ENCODE results near the gene NUDT16L1. TPM values are rescaled to one million over a fixed set of nuclear protein-coding genes. Genes with fewer than 3 reads are reported as not detected.
A peak's percentile ranks its signal among the peaks of the same experiment; 100 is the strongest.
"Not testable (repeated sequence)": the region's sequence is repeated elsewhere in the genome, so short reads cannot be mapped to it uniquely, and the experiment has no call there.

Gene NUDT16L1
- total RNA-seq, 6 experiments from 2014 or later, result 17.8 to 36.3 (median 23.0) TPM

DNA sequence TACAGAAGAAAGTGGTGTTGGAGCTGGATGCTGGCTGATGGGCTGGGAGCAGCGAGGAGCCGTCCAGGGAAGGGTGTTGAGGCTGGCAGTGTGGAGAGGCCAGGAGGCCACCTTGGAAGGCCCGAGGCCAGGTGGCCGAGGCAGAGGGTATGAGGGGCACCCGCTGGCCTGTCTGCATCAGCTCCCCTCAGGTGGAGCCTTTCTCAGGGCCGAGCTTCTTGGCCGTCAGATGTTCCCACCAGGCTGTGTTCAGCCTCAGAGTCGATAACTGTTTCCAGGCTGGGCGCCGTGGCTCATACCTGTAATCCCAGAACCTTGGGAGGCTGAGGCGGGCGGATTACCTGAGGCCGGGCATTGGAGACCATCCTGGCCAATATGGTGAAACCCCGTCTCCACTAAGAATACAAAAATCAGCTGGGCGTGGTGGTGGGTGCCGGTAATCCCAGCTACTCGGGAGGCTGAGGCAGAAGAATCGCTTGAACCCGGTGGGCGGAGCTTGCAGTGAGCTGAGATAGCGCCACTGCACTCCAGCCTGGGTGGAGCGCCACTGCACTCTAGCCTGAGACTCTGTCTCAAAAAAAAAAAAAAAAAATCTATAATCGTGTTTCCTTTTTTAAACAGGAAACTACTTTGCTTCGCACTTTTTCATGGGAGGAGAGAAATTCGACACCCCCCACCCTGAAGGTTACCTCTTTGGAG is 43.5 kb upstream of the NUDT16L1 start:
- Histone ChIP-seq H3K9me3 (no peaks in the 10 kb centered on the region), H3K4me1 (peaks cover 0 to 37% (median 17%) of the 10 kb centered on the region in 4 donors), H3K27ac (peak overlapping the region in 1 of 3 donors; percentile 37), H3K36me3 (peaks cover 0 to 10% (median 0%) of the 10 kb centered on the region in 4 donors), H3K4me3 (no peak overlapping the region), H3K27me3 (no peaks in the 10 kb centered on the region)
- intact Hi-C loops (cut with DNase I), result no loop called here
- no peak for ATAC-seq
- TF ChIP-seq, protein P1, sequence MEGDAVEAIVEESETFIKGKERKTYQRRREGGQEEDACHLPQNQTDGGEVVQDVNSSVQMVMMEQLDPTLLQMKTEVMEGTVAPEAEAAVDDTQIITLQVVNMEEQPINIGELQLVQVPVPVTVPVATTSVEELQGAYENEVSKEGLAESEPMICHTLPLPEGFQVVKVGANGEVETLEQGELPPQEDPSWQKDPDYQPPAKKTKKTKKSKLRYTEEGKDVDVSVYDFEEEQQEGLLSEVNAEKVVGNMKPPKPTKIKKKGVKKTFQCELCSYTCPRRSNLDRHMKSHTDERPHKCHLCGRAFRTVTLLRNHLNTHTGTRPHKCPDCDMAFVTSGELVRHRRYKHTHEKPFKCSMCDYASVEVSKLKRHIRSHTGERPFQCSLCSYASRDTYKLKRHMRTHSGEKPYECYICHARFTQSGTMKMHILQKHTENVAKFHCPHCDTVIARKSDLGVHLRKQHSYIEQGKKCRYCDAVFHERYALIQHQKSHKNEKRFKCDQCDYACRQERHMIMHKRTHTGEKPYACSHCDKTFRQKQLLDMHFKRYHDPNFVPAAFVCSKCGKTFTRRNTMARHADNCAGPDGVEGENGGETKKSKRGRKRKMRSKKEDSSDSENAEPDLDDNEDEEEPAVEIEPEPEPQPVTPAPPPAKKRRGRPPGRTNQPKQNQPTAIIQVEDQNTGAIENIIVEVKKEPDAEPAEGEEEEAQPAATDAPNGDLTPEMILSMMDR (IDR thresholded peaks at IDR 0.05), result no peak
- no peak for TF ChIP-seq POLR2A (IDR thresholded peaks at IDR 0.05)
- 66% methylated on average over 11 of the region's 25 CpGs for WGBS (ENCODE audit: insufficient coverage, low coverage, low lambda C conversion rate, missing lambda C conversion rate)
- DNase-seq, result no peak

DNA sequence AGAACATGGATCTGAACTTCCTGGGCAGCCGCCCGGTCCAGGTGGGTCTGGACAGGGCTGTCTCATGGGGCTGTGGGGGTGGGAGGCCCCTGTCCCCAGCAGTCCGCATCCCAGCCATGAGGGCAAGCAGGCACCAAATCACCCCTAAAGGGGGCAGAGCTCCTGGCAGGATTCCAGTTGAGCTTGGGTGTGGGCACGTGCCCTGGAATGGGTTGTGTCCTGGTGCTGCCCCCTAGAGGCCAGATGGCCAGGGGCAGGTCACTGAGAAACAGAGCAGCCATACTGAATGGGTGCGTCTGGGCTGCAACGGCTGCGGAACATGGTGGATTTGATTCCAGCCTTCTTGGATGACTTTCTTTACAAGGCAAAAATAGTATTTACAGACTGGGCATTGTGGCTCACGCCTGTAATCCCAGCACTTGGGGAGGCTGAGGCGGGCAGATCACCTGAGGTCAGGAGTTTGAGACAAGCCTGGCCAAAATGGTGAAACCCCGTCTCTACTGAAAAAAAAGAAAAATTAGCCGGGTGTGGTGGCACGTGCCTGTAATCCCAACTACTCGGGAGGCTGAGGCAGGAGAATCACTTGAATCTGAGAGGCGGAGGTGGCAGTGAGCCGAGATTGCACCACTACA is 42.8 kb upstream of the NUDT16L1 start:
- H3K9me3 ChIP-seq; intact Hi-C loops (cut with DNase I); H3K27me3 ChIP-seq; H3K4me3 ChIP-seq: not testable (repeated sequence)
- ATAC-seq (peak; percentile 14 to 48 (median 28)), DNase-seq (peak; percentile 53 to 76 (median 73))
- Histone ChIP-seq H3K4me1 (peaks cover 0 to 38% (median 17%) of the 10 kb centered on the region in 4 donors), H3K36me3 (peaks cover 0 to 13% (median under 1%) of the 10 kb centered on the region in 4 donors), H3K27ac (peak overlapping the region in 1 of 3 donors; percentile 37)
- WGBS (ENCODE audit: insufficient coverage, low coverage, low lambda C conversion rate, missing lambda C conversion rate), result 76% methylated on average over 11 of the region's 15 CpGs
- TF ChIP-seq, protein P1 (IDR thresholded peaks at IDR 0.05), result peak; percentile 66 to 83 (median 76)

DNA sequence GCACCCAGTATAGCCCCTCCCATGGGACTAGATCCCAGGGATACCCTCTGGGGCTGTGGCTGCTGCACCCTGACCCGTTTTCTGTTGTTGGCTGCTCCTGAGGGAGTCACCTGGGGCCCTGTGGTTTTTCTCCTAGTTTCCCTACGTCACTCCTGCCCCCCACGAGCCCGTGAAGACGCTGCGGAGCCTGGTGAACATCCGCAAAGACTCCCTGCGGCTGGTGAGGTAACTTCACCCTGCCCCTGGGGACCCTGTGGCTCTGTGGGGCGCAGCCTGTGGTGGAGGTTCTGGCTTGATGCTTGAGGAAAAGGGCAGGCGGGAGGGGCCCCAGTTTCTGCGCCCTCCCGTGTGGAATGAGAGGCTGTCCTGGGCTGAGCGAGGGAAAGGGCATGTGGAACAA is 41.5 kb upstream of the NUDT16L1 start:
- 90% methylated on average over 5 of the region's 13 CpGs for WGBS (ENCODE audit: insufficient coverage, low coverage, low lambda C conversion rate, missing lambda C conversion rate)
- Histone ChIP-seq H3K27ac (no peak overlapping the region), H3K36me3 (peaks cover 0 to 21% (median 3%) of the 10 kb centered on the region in 4 donors), H3K4me3 (no peak overlapping the region), H3K4me1 (peaks cover 0 to 38% (median 17%) of the 10 kb centered on the region in 4 donors), H3K9me3 (no peaks in the 10 kb centered on the region), H3K27me3 (no peaks in the 10 kb centered on the region)
- ATAC-seq, result no peak
- DNase-seq, result no peak
- intact Hi-C loops (cut with DNase I), result no loop called here
- no peak for TF ChIP-seq POLR2A (IDR thresholded peaks at IDR 0.05)
- TF ChIP-seq, protein P1 (IDR thresholded peaks at IDR 0.05), result no peak

DNA sequence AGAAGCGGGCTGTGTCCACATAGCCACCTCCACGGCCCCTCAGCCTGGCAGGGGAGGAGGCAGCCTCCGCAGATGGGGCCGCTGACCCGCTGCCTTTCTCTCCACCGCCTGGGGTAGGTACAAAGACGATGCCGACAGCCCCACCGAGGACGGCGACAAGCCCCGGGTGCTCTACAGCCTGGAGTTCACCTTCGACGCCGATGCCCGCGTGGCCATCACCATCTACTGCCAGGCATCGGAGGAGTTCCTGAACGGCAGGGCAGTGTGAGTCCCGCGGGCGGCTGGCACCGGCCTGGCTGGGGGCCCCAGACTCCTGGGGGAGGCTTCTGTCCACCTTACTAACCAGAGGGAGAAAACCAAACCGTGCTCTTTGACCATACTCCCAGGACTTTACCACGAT is 40.8 kb upstream of the NUDT16L1 start:
- Histone ChIP-seq H3K36me3 (peaks cover 0 to 26% (median 7%) of the 10 kb centered on the region in 4 donors), H3K4me1 (peaks cover 0 to 38% (median 17%) of the 10 kb centered on the region in 4 donors)

More for the DNA sequence above, 40.8 kb upstream of the NUDT16L1 start:
- intact Hi-C loops (cut with DNase I), result no loop called here
- TF ChIP-seq, protein P1 (IDR thresholded peaks at IDR 0.05), result no peak
- TF ChIP-seq POLR2A (IDR thresholded peaks at IDR 0.05), result no peak
- peak overlapping the region; percentile 66 to 90 (median 81) for H3K27ac ChIP-seq
- WGBS (ENCODE audit: insufficient coverage, low coverage, low lambda C conversion rate, missing lambda C conversion rate), result no CpG with 5 or more reads among the region's 25 CpGs
- no peaks in the 10 kb centered on the region for H3K9me3 ChIP-seq
- H3K4me3 ChIP-seq, result no peak overlapping the region
- no peaks in the 10 kb centered on the region for H3K27me3 ChIP-seq
- DNase-seq (no peak), ATAC-seq (peak in 3 of 4 donors; percentile 1 to 37 (median 24))
